Fibroblast of skin of right biceps (primary cell): ENCODE data around the gene ADAMTS17.

Experiments used
- DNase-seq: peaks from one replicate; pipeline ENCODE4 v3.0.0-alpha.2; 2013

The ADAMTS17 gene

GRCh38 chr15:100218434-100218833 is 123.3 kb downstream of the ADAMTS17 start:
- DNase-seq, result peak; percentile 18

GRCh38 chr15:100216182-100216581 is 125.6 kb downstream of the ADAMTS17 start:
- no peak for DNase-seq

- DNase-seq, result no peak
These were observed 126.0 kb downstream of the ADAMTS17 start for GRCh38 chr15:100215843-100216169.

GRCh38 chr15:100215031-100215842 is 126.5 kb downstream of the ADAMTS17 start:
- no peak for DNase-seq

- DNase-seq, result peak; percentile 13
These were observed 129.6 kb downstream of the ADAMTS17 start for GRCh38 chr15:100211855-100212850.

- DNase-seq, result no peak
These were observed 131.4 kb downstream of the ADAMTS17 start for GRCh38 chr15:100210338-100210737.

- no peak for DNase-seq
These were observed 132.7 kb downstream of the ADAMTS17 start for GRCh38 chr15:100208921-100209603.

- no peak for DNase-seq
These were observed 134.7 kb downstream of the ADAMTS17 start for GRCh38 chr15:100207053-100207452.

- DNase-seq, result no peak
These were observed 135.1 kb downstream of the ADAMTS17 start for GRCh38 chr15:100206643-100207042.

- DNase-seq, result no peak
These were observed 136.1 kb downstream of the ADAMTS17 start for GRCh38 chr15:100205549-100206295.

GRCh38 chr15:100204771-100205170 is 137.0 kb downstream of the ADAMTS17 start:
- DNase-seq, result no peak

GRCh38 chr15:100204211-100204610 is 137.6 kb downstream of the ADAMTS17 start:
- no peak for DNase-seq

- no peak for DNase-seq
These were observed 139.3 kb downstream of the ADAMTS17 start for GRCh38 chr15:100202309-100202960.

GRCh38 chr15:100201376-100202280 is 140.1 kb downstream of the ADAMTS17 start:
- no peak for DNase-seq

- DNase-seq, result no peak
These were observed 141.4 kb downstream of the ADAMTS17 start for GRCh38 chr15:100200287-100200880.

GRCh38 chr15:100199711-100200286 is 142.0 kb downstream of the ADAMTS17 start:
- no peak for DNase-seq

- no peak for DNase-seq
These were observed 143.3 kb downstream of the ADAMTS17 start for GRCh38 chr15:100198442-100198841.

- DNase-seq, result no peak
These were observed 145.3 kb downstream of the ADAMTS17 start for GRCh38 chr15:100196326-100197058.

- DNase-seq, result no peak
These were observed 146.8 kb downstream of the ADAMTS17 start for GRCh38 chr15:100194996-100195395.
